Measurements from ENCODE around the gene ZNF519. TPM values are rescaled to one million over a fixed set of nuclear protein-coding genes. Genes with fewer than 3 reads are reported as not detected.
A peak's percentile ranks its signal among the peaks of the same experiment; 100 is the strongest.
"Not testable (repeated sequence)": the region's sequence is repeated elsewhere in the genome, so short reads cannot be mapped to it uniquely, and the experiment has no call there.

ZNF519 gene
- total and polyA plus RNA-seq, 2 donors (not counting 1 experiment from before 2014, with no cell fraction given): 2.0 to 2.8 TPM

GRCh38 chr18:14131696-14132270 lies 452 bp downstream of the ZNF519 start:
- H3K27me3 ChIP-seq (ENCODE audit: control insufficient read depth, insufficient read depth, low read length); H3K79me2 ChIP-seq (ENCODE audit: control insufficient read depth, insufficient read depth, low read length); H3K9me3 ChIP-seq (ENCODE audit: control insufficient read depth, insufficient read depth, low read depth, low read length); H3K36me3 ChIP-seq (ENCODE audit: control insufficient read depth, insufficient read depth, low read length); H3K4me1 ChIP-seq (ENCODE audit: control insufficient read depth, extremely low read depth, insufficient read depth, low read length); H4K20me1 ChIP-seq (ENCODE audit: control insufficient read depth, extremely low read depth, insufficient read depth, low read length); H3K27ac ChIP-seq (ENCODE audit: insufficient read depth, low read length); DNase-seq (ENCODE audit: low read depth in 2 of 2): not testable (repeated sequence)
- peak overlapping the region; percentile 78 for H2AFZ ChIP-seq (ENCODE audit: low read length)
- H3K4me2 ChIP-seq (ENCODE audit: extremely low read depth, insufficient read depth, low read length): peak overlapping the region; percentile 51
- peak overlapping the region; percentile 55 for H3K9ac ChIP-seq (ENCODE audit: insufficient read depth, low read length)
- peak overlapping the region; percentile 56 to 76 (median 61) for H3K4me3 ChIP-seq (replicated peaks in 1 of 4; ENCODE audit: control extremely low read depth in 1 of 4, insufficient read depth in 1 of 4, low read depth in 3 of 4, low read length in 4 of 4)

- not testable (repeated sequence) for H3K9ac ChIP-seq (ENCODE audit: insufficient read depth, low read length); H3K27me3 ChIP-seq (ENCODE audit: control insufficient read depth, insufficient read depth, low read length); H3K9me3 ChIP-seq (ENCODE audit: control insufficient read depth, insufficient read depth, low read depth, low read length); H3K4me1 ChIP-seq (ENCODE audit: control insufficient read depth, extremely low read depth, insufficient read depth, low read length); H3K27ac ChIP-seq (ENCODE audit: insufficient read depth, low read length); DNase-seq (ENCODE audit: low read depth in 2 of 2); H3K36me3 ChIP-seq (ENCODE audit: control insufficient read depth, insufficient read depth, low read length); H3K4me3 ChIP-seq (replicated peaks in 1 of 4; ENCODE audit: control extremely low read depth in 1 of 4, insufficient read depth in 1 of 4, low read depth in 3 of 4, low read length in 4 of 4); H2AFZ ChIP-seq (ENCODE audit: low read length); H4K20me1 ChIP-seq (ENCODE audit: control insufficient read depth, extremely low read depth, insufficient read depth, low read length); H3K79me2 ChIP-seq (ENCODE audit: control insufficient read depth, insufficient read depth, low read length); H3K4me2 ChIP-seq (ENCODE audit: extremely low read depth, insufficient read depth, low read length)
Measured at GRCh38 chr18:14130804-14131203, 1.4 kb downstream of the ZNF519 start.

- H3K4me1 ChIP-seq (ENCODE audit: control insufficient read depth, extremely low read depth, insufficient read depth, low read length): no peaks in the 10 kb centered on the region
- H2AFZ ChIP-seq (ENCODE audit: low read length): no peak overlapping the region
- H3K4me3 ChIP-seq (replicated peaks in 1 of 4; ENCODE audit: control extremely low read depth in 1 of 4, insufficient read depth in 1 of 4, low read depth in 3 of 4, low read length in 4 of 4): no peak overlapping the region
- no peaks in the 10 kb centered on the region for H3K36me3 ChIP-seq (ENCODE audit: control insufficient read depth, insufficient read depth, low read length)
- no peak overlapping the region for H3K9ac ChIP-seq (ENCODE audit: insufficient read depth, low read length)
- H3K79me2 ChIP-seq (ENCODE audit: control insufficient read depth, insufficient read depth, low read length): no peaks in the 10 kb centered on the region
- no peak for TF ChIP-seq CTCF (conservative IDR thresholded peaks at IDR 0.05 in 1 of 2, IDR thresholded peaks at IDR 0.05 in 1 of 2; ENCODE audit: low read depth in 1 of 2, low read length in 2 of 2)
- TF ChIP-seq EZH2 (IDR thresholded peaks at IDR 0.05; ENCODE audit: low read length, missing control alignments): no peak
- no peaks in the 10 kb centered on the region for H3K9me3 ChIP-seq (ENCODE audit: control insufficient read depth, insufficient read depth, low read depth, low read length)
- H3K4me2 ChIP-seq (ENCODE audit: extremely low read depth, insufficient read depth, low read length): no peak overlapping the region
- H3K27ac ChIP-seq (ENCODE audit: insufficient read depth, low read length): no peak overlapping the region
- no peak for DNase-seq (ENCODE audit: low read depth in 2 of 2)
- no peaks in the 10 kb centered on the region for H4K20me1 ChIP-seq (ENCODE audit: control insufficient read depth, extremely low read depth, insufficient read depth, low read length)
- H3K27me3 ChIP-seq (ENCODE audit: control insufficient read depth, insufficient read depth, low read length): no peaks in the 10 kb centered on the region
Measured at GRCh38 chr18:14124689-14125088, 7.5 kb downstream of the ZNF519 start.

- Histone ChIP-seq H3K79me2 (ENCODE audit: control insufficient read depth, insufficient read depth, low read length) (no peaks in the 10 kb centered on the region), H4K20me1 (ENCODE audit: control insufficient read depth, extremely low read depth, insufficient read depth, low read length) (no peaks in the 10 kb centered on the region), H3K4me3 (replicated peaks in 1 of 4; ENCODE audit: control extremely low read depth in 1 of 4, insufficient read depth in 1 of 4, low read depth in 3 of 4, low read length in 4 of 4) (no peak overlapping the region), H3K9ac (ENCODE audit: insufficient read depth, low read length) (no peak overlapping the region), H3K36me3 (ENCODE audit: control insufficient read depth, insufficient read depth, low read length) (no peaks in the 10 kb centered on the region), H3K9me3 (ENCODE audit: control insufficient read depth, insufficient read depth, low read depth, low read length) (no peaks in the 10 kb centered on the region), H3K27me3 (ENCODE audit: control insufficient read depth, insufficient read depth, low read length) (no peaks in the 10 kb centered on the region), H3K27ac (ENCODE audit: insufficient read depth, low read length) (no peak overlapping the region), H3K4me2 (ENCODE audit: extremely low read depth, insufficient read depth, low read length) (no peak overlapping the region), H3K4me1 (ENCODE audit: control insufficient read depth, extremely low read depth, insufficient read depth, low read length) (no peaks in the 10 kb centered on the region), H2AFZ (ENCODE audit: low read length) (no peak overlapping the region)
- DNase-seq (ENCODE audit: low read depth in 2 of 2): no peak
- no peak for TF ChIP-seq EZH2 (IDR thresholded peaks at IDR 0.05; ENCODE audit: low read length, missing control alignments)
- TF ChIP-seq CTCF (conservative IDR thresholded peaks at IDR 0.05 in 1 of 2, IDR thresholded peaks at IDR 0.05 in 1 of 2; ENCODE audit: low read depth in 1 of 2, low read length in 2 of 2): no peak
Measured at GRCh38 chr18:14122097-14122496, 10.1 kb downstream of the ZNF519 start.
